ENCODE measurements around the gene CCDC51. TPM values are rescaled to one million over a fixed set of nuclear protein-coding genes. Genes with fewer than 3 reads are reported as not detected.
A peak's percentile ranks its signal among the peaks of the same experiment; 100 is the strongest.

Gene CCDC51
- total RNA-seq, 1 donor from 2014 or later: 11.5 TPM

GRCh38 chr3:48419149-48419548 lies 20.8 kb downstream of the CCDC51 start:
- no peak for DNase-seq

DNA sequence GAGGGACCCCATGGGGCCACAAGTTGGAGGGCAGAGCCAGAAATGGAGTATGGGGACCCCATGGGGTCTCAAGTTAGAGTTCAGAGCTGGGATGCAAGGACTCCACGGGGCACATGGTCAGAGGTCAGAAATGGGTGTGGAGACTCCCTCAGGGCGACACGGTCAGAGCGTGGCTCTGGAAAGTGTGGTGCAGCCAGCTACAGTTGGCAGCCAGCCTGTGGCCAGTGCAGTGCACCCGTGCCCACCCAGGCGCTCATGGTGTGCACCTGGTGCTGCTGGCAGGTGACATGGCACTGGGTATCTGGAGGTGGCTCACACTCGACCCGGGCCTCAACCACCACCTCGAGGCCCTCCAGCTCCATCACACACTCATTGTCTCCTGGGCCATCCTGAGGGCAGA lies 21.3 kb downstream of the CCDC51 start:
- DNase-seq: no peak

GRCh38 chr3:48418140-48418539 lies 21.8 kb downstream of the CCDC51 start:
- no peak for DNase-seq

DNA sequence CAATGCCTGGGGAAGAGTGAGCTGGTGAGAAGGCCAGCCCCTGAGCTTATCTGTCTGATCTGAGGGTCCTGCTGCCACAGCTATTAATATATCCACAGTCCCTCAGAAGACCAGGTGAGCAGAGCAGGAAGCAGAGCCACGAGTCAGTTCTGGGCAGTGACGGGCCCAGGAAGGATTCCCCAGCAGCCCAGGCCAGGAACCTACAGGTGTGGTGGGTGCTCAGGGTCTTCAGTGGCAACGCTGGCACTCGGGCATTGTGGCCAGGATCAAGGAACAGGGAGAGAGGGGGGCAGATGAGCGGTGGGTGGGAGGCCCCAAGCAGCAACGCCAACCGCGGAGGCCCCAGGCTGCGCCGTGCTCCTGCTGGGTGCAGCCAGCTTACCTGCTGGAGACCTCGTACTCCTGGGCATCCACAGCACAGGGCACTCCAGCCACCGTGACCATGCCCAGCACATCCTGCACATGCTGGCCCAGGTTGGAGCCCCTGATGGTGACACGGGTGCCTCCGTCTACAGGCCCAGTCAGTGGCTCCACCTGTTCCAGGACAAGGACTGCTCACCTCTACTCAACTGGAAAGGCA lies 22.3 kb downstream of the CCDC51 start:
- DNase-seq: no peak

DNA sequence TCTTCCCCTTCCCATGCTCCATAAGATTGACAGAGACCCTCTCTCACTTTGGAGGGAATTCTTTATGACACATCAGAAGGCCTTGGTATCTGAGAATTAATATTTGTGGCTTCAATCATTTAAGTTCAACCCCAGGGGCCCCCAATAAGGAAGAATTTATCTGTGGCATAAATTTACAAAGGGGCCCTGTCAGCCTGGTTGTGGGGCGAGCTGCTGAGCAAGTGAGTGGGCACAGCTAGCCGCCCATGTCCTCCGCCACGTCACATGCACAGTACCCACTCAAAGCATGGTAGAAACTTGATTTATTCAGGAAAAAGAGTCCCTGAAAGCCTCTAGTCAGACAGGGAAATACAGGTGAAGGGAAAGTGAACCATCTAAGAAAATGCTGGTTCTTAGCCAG lies 23.4 kb downstream of the CCDC51 start:
- DNase-seq: no peak

DNA sequence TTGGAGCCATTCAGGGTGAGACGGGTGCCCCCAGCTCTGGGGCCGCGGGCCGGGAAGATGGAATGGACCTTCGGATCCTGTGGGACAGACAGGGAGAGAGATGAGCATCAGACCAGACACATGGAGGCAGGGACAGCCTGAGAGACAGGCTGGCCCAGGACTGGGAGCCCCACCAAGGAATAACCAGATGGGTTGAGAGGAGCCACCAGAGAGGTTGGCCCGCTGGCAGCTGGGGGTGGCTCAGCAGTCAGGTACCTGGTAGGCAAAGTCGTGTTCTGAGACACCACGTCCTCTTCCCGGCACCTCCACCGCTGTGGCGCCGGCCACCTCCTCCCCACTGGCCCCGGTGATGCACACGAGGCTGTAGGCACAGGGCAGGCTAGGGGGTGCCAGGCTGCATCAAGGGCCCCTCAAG lies 23.8 kb downstream of the CCDC51 start:
- no peak for DNase-seq

GRCh38 chr3:48415251-48415953 lies 24.5 kb downstream of the CCDC51 start:
- DNase-seq: peak; percentile 32

- DNase-seq: no peak
Measured at GRCh38 chr3:48414376-48415250, 25.3 kb downstream of the CCDC51 start.

DNA sequence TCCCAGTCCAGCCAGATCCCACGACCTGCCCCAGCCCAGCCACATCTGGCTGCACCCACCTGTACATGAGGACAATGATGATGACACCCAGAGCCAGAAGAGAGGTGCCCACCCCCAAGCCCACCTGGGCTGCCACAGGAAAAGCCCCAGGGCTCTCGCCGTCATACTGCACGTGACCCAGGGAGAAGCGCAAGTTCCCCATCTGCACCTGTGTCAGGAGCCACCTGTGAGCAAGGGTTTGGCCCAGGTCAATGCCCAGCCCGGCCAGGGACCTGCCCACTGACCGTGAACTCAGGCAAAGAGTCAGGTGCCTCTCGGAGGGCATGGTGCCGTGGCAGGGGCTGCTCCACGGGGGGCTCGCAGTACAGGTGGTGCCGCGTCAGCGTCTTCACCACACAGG lies 26.3 kb downstream of the CCDC51 start:
- no peak for DNase-seq

- DNase-seq: no peak
Measured at GRCh38 chr3:48413086-48413485, 26.8 kb downstream of the CCDC51 start.

DNA sequence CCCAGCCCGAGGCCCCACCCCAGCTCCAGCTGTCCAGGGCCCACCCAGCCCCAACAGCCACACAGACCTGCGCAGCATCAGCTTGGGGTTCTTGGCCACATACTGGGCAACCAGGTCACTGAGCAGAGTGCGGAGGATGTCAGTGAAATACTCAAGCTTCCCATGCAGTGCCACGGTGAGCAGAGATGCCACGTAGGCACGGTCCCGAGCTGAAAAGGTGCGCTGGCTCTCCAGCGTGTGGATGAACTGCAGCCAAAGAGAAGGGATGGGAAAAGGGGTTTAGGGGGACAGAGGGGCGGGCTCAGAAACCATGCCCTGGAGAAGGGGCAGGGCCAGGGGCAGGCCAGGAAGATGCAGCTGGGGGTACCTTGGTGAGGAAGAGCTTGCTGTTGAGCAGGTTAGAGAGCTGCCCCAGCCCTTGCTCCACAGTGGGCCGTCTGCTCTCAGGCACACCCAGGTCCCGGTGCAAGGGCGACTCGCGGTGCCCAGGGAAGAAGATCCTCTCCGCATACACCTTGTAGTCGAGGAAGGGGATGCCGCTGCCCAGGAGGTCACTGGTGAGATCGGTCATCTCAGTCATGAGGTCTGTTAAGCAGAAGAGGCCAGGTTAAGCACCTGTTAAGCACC lies 27.4 kb downstream of the CCDC51 start:
- DNase-seq: no peak

- DNase-seq: no peak
Measured at GRCh38 chr3:48411606-48412374, 28.1 kb downstream of the CCDC51 start.

GRCh38 chr3:48411041-48411588 lies 28.8 kb downstream of the CCDC51 start:
- no peak for DNase-seq

DNA sequence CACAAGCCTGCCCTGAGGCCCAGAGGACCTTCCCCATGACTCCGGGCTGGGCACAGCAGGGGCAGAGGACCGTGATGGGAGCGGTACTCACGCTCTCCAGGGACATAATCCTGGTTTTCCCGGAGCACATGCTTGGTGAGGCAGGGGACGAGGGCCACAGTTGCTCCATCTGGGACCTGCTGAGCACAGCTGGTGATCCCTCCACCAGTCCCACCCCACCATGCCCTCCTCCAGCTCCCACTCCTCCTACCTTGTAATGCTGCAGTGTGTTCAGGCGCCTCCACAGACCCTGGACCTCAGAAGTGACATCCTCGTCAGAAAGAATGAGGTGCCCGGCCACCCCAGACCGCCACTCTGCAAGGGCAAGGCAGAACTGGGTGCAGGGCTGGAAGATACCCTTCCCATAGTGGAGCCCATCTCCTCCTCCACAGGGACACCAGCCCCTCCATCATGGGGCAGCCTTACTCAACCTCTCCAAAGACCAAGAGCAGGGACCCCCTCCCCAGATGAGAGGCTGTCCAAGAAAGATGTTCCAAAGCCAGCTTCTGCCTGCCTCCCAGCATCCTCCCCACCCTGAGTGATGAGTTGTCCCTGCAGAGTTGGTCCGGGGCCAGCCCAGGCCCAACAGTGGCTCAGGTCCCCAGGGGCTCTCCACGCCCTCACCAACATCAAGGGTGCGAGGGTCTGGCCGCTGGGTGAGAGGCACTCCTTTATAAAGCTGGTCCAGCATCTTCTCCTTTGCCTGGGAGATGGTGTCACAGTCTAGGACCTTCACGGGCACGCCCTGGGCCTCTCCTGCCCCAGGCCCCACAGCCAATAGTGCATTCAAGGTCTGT lies 29.5 kb downstream of the CCDC51 start:
- DNase-seq: no peak

DNA sequence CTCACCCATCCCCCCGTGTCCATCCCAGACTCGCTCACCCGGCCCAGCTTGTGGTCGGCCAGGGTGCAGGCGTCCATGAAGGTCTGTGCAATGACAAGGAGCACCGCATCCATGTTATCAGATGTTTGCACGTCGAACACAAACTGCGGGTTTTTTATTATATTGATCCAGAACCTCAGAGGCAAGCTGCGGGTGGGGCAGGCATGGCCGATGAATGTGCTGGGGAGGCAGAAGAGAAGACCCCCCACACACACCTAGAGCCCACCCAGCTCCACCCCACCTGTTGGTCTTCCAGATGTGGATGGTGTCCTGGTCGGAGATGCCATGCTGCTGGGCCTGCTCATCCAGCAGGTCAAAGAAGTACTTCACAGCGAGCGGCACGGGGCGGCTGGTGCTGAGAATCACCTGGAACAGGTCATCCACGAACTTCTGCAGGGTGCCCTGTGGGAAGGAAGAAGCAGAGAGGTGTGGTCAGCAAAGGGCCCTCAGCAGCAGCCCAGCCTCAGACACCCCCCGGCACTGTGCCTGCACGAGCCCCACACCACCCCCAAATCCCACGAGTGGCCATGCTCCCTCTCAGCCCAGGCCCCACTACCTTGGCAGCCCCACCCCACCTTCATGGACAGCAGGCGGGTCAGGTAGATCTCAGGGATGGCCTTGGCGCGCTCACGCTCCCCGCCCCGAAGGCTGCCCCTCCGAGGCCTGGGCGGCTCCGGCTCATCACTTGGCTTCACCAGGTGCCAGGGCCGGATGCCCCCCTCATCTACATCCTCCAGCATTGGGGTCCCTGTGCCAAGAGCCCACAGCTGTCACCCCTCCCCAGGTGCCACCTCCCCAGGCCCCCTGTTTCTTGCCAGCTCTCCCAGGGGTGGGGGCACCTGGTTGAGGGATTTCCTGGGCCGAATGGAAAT lies 30.4 kb downstream of the CCDC51 start:
- no peak for DNase-seq

GRCh38 chr3:48408823-48409281 lies 31.1 kb downstream of the CCDC51 start:
- DNase-seq: no peak

DNA sequence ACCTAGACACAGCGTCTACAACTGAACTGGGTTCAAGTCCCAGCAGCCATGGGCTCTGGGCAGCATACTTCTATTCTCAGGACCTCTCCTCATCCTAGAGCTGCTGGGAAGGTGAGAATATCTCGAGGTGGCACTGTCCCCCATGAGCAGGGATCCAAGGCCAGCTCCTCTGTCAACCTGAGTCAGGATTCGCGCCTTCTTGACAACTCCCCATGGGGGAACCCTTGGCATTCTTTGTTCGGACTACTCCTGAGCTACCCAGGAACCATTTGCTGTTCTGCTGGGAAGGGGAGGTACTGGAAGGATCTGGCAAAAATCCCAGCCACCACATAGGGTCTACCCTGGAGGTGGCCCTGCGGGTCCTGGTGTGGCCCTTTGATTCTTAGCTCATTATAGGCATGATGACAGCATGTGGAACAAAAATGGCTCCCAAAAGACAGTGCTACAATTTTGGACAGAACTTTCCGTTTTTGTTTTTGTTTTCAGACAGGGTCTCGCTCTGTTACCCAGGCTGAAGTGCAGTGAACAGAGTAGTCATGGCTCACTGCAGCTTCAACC lies 32.3 kb downstream of the CCDC51 start:
- no peak for DNase-seq

DNA sequence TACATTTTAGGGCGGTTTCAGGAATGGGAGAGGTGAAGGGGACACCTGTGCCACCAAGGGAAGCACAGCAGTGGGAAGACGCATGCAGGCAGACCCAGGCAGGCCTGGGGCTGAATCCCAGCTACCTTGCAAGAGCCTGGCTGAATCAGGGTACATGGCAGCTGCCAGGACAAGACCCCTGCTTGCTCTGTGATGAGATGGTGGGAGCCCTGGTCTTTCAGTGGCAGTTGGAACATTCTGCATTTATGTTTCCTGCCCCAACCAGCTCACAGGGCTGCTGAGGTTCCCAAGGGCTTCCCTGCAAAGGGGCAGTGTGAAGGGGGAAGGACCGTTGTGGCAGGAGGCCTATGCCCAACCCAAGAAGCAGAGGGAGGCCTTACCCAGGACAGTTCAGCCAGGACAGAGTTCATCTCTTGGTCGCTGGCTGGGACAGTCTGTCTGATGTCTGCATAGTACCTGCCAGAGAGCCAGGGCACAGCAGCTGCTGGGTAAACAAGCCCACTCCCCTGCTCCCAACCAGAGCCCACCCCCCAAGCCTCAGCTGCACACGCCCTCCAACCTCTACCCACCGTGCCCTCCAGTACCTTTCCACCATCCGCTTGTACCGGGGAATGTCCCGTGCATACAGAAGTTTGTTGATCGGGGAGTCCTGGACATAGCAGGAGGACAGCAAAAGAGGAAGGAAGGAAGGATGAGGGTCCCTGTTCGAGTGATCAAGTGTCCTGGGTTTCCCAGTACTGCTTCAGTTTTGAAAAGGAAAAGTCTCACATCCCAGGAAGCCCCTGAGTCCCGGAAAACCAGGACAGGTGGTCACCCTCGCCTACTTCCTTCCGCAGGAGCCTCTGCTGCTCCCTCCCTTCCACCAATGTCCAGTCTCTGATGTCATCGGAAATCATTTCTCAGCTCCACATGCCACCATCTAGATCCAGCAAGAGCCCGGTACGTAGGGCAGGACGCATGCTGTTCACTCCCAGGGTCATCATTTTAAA lies 33.2 kb downstream of the CCDC51 start:
- no peak for DNase-seq
